Lung (tissue), 12 donors: ENCODE measurements around the gene KRTAP12-2. TPM values are rescaled to one million over a fixed set of nuclear protein-coding genes. Genes with fewer than 3 reads are reported as not detected.
A peak's percentile ranks its signal among the peaks of the same experiment; 100 is the strongest.

Source experiments
- ATAC-seq: fragments of 200-7000 bp; cut with Tn5 transposase; one replicate; pipeline ENCODE4 v1.9.1; 2020; ENCODE audit warnings: moderate number of reproducible peaks; ENCODE audit not compliant: insufficient read depth, low FRiP score
- DNase-seq, 3 donors: peaks; one replicate each; pipeline ENCODE4 v3.0.0-alpha.2; 2013 to 2017
- H3K27ac ChIP-seq, 2 donors: one replicate each; pipeline ENCODE4 v1.5.1; 2013; ENCODE audit warnings: mild to moderate bottlenecking in 2 of 2, moderate library complexity in 2 of 2, control low read depth in 1 of 2, inconsistent platforms in 1 of 2, low read depth in 1 of 2, low read length in 1 of 2
- H3K27me3 ChIP-seq, 3 donors: one replicate each; pipeline ENCODE4 v1.5.1; 2013; ENCODE audit warnings: low read length in 2 of 3; ENCODE audit not compliant: control insufficient read depth in 3 of 3, insufficient read depth in 3 of 3
- H3K36me3 ChIP-seq, 4 donors: one replicate each; pipeline ENCODE4 v1.5.1; 2013; ENCODE audit warnings: low read length in 4 of 4, mild to moderate bottlenecking in 1 of 4, moderate library complexity in 1 of 4; ENCODE audit not compliant: control insufficient read depth in 4 of 4, insufficient read depth in 4 of 4
- H3K4me1 ChIP-seq, 5 donors: one replicate each; pipeline ENCODE4 v1.5.1; 2013; ENCODE audit warnings: low read length in 5 of 5, mild to moderate bottlenecking in 2 of 5, moderate library complexity in 1 of 5; ENCODE audit not compliant: control insufficient read depth in 5 of 5, insufficient read depth in 5 of 5
- H3K4me3 ChIP-seq: one replicate; pipeline ENCODE4 v1.5.1; 2013; ENCODE audit warnings: mild to moderate bottlenecking, control low read depth, moderate library complexity
- H3K9ac ChIP-seq, 2 donors: one replicate each; pipeline ENCODE4 v1.5.1; 2013; ENCODE audit warnings: low read length in 2 of 2, control low read depth in 1 of 2; ENCODE audit not compliant: insufficient read depth in 1 of 2
- H3K9me3 ChIP-seq, 4 donors: one replicate each; pipeline ENCODE4 v1.5.1; 2013; ENCODE audit warnings: low read length in 3 of 4, mild to moderate bottlenecking in 1 of 4, moderate library complexity in 1 of 4; ENCODE audit not compliant: control insufficient read depth in 4 of 4, insufficient read depth in 3 of 4
- WGBS, 2 donors: extraction: QIAGEN DNeasy Blood & Tissue Kit; methylation state at CpG; one replicate each; pipeline ENCODE4 v1.1.7; 2013; 5-methylcytosine and 5-hydroxymethylcytosine counted together
- polyA plus RNA-seq, 2 donors: library from polyadenylated mRNA; stranded (reverse); fragments of 200-250 nt; gene quantifications; one replicate each; pipeline ENCODE4 v1.2.1, GENCODE V29; 2013
- total RNA-seq, 2 donors: library from RNA; depleted of rRNA in 1 of 2; stranded (reverse); fragments of >200 nt in 1 of 2; gene quantifications; one replicate each; pipeline ENCODE4 v1.2.1, GENCODE V29; 2014 to 2021
- TF ChIP-seq, protein P1 (sequence below): IDR thresholded peaks from 2 replicates; pipeline ENCODE4 v1.5.1; 2012; ENCODE audit warnings: mild to moderate bottlenecking; ENCODE audit errors: control extremely low read depth, extremely low read depth
- donor health status: control.
- donor health status: control.
- donor health status: Bipolar disorder and iron deficiency.
- donor health status: healthy.
- donor health status: DM: yes; HTN: yes; CAD: no.

The KRTAP12-2 gene
- total and polyA plus RNA-seq, 4 donors: not detected

DNA sequence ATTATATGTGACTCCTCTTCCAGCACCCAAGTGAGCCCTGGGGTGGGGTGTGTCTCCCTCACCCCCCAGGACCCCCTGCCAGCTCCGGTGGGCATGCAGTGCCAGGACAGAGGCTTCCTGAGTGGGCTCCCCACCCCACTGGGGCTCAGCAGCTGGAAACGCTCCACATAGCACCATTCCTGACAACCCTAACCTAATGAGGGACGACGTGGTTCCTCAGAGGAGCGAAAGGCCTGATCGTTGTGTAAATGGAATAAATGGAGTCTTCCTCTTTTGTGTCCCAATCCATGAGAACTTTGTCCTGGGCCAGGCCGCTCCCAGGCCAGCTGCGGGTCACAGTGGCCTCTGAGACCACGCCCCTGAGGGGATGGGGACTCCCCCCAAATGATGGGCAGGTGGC is 46.4 kb upstream of the KRTAP12-2 start:
- Histone ChIP-seq H3K9me3 (peaks cover 0 to 9% (median 0%) of the 10 kb centered on the region in 4 donors), H3K4me1 (peaks cover 0 to 26% (median 6%) of the 10 kb centered on the region in 5 donors), H3K36me3 (no peaks in the 10 kb centered on the region), H3K27ac (no peak overlapping the region), H3K4me3 (no peak overlapping the region), H3K9ac (no peak overlapping the region), H3K27me3 (peaks cover 20 to 74% (median 58%) of the 10 kb centered on the region in 3 donors)
- TF ChIP-seq, protein P1, sequence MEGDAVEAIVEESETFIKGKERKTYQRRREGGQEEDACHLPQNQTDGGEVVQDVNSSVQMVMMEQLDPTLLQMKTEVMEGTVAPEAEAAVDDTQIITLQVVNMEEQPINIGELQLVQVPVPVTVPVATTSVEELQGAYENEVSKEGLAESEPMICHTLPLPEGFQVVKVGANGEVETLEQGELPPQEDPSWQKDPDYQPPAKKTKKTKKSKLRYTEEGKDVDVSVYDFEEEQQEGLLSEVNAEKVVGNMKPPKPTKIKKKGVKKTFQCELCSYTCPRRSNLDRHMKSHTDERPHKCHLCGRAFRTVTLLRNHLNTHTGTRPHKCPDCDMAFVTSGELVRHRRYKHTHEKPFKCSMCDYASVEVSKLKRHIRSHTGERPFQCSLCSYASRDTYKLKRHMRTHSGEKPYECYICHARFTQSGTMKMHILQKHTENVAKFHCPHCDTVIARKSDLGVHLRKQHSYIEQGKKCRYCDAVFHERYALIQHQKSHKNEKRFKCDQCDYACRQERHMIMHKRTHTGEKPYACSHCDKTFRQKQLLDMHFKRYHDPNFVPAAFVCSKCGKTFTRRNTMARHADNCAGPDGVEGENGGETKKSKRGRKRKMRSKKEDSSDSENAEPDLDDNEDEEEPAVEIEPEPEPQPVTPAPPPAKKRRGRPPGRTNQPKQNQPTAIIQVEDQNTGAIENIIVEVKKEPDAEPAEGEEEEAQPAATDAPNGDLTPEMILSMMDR: no peak
- ATAC-seq: no peak
- peak in 1 of 3 donors; percentile 10 for DNase-seq
- WGBS, 2 donors: 63 to 64% methylated on average over 9 of the region's 9 CpGs

DNA sequence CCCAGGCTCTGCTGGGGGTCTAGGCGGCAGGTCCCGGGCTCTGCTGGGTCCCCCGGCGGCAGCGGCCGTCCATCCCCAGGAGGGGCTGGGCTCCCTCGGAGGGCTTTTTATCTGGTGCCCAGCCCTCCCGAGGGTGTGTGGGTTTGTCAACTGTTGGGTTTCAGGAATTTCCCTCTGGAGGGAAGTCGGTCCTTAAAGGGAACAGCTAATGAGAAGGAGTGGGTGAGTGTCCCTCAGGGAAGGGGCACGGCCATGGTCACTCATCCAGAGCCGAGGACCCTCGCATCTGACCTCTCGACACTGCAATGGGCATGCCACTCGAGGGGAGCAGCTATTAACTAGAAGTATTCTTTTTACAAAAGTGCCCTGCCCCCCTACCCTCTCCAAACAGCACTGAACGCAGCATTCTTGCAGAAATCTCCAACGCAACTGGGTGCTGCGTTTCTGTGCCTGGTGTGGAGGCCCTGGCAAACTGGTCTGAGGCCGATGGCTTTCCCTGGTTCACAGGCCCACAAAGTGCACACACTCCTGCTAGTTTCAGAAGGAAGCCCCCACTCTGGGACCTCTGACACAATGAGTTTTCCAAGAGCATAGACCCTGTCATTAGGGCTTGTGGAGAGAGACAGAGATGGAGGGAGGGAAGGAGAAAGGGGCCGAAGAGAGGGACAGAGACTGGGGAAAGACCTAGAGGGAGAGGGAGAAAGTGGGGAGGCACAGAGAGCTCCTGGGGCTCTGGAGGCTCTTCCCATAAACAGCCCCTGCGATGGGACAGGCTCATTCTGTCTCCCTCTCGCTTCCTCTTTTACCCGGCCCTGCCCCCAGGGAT is 45.7 kb upstream of the KRTAP12-2 start:
- Histone ChIP-seq H3K4me3 (no peak overlapping the region), H3K27ac (no peak overlapping the region), H3K27me3 (peaks cover 23 to 81% (median 64%) of the 10 kb centered on the region in 3 donors), H3K9me3 (peaks cover 0 to 10% (median 0%) of the 10 kb centered on the region in 4 donors), H3K4me1 (peaks cover 0 to 26% (median 8%) of the 10 kb centered on the region in 5 donors), H3K36me3 (no peaks in the 10 kb centered on the region), H3K9ac (no peak overlapping the region)
- peak in 1 of 3 donors; percentile 15 for DNase-seq
- WGBS, 2 donors: 13 to 15% methylated on average over 22 of the region's 22 CpGs
- TF ChIP-seq, protein P1: no peak
- no peak for ATAC-seq

DNA sequence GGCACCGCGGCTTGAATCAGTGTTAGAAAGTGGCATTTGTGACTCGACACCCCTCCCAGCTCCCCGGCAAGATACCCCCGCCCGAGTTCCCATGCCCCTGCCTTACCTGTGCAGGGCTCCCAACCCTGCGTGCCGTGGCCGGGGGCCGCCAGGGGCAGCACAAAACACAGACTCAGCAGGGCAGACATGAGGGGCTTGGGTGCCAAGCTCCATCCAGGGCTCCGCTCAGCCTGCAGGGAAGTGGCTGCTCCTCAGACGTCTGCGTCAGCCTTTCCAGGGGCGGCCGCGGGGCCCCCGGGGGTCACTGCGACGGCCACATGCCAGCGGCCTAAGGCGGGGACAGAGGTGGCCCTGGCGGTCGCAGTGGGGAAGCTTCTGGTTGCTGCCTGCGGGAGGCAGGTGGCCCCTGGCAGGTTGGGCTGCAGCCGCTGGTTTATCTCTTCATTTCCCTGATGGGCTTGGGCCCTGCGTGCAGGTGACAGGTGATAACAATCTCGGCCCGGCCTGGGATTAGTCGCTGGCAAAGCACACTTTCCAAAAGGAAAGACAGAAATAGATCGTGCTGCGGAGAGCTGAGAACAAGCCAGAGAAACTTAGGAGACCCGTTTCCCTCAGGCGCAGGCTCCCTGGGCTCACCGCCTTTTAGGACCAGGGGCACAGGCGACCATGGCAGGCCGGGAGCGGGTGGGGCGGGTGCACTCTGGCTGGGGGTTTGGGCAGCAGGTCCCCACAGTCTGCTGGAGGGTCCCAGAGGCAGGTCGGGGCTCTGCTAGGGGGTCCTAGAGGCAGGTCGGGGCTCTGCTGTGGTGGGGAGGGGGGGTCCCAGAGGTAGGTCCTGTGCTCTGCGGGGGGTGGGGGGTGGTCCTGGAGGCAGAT is 44.8 kb upstream of the KRTAP12-2 start, which contains the start of gene TSPEAR:
Gene TSPEAR, minus strand, starts transcription at position 246 of the 876 bp plus-strand sequence. Its CDS starts 58 bp downstream, at position 188.
- peaks cover 0 to 26% (median 8%) of the 10 kb centered on the region in 5 donors for H3K4me1 ChIP-seq
- no peak for ATAC-seq
- DNase-seq: peak in 1 of 3 donors; percentile 32
- TF ChIP-seq, protein P1: no peak
- no peaks in the 10 kb centered on the region for H3K36me3 ChIP-seq
- WGBS, 2 donors: 3 to 5% methylated on average over 41 of the region's 41 CpGs
- H3K27ac ChIP-seq: no peak within 1 kb of the TSS
- peaks cover 30 to 89% (median 67%) of the 10 kb centered on the region in 3 donors for H3K27me3 ChIP-seq
- H3K9ac ChIP-seq: no peak within 1 kb of the TSS
- H3K4me3 ChIP-seq: no peak within 1 kb of the TSS
- peaks cover 0 to 10% (median 0%) of the 10 kb centered on the region in 4 donors for H3K9me3 ChIP-seq
